ENCODE measurements around the gene GPRASP2. TPM values are rescaled to one million over a fixed set of nuclear protein-coding genes. Genes with fewer than 3 reads are reported as not detected.
A peak's percentile ranks its signal among the peaks of the same experiment; 100 is the strongest.

Gene GPRASP2
- total RNA-seq, 1 donor from 2014 or later = 84.8 TPM

- no peak for FAIRE-seq
- DNase-seq (ENCODE audit: low spot score in 2 of 2) = no peak
These were observed 27.4 kb downstream of the GPRASP2 start for GRCh38 chrX:102739657-102740056.

- DNase-seq (ENCODE audit: low spot score in 2 of 2) = no peak
- FAIRE-seq = no peak
These were observed 32.1 kb downstream of the GPRASP2 start for GRCh38 chrX:102744307-102744706.

- DNase-seq (ENCODE audit: low spot score in 2 of 2) = no peak
- no peak for FAIRE-seq
These were observed 33.2 kb downstream of the GPRASP2 start for GRCh38 chrX:102745513-102745856.

- DNase-seq (ENCODE audit: low spot score in 2 of 2) (peak in 1 of 2 donors; percentile 18), FAIRE-seq (no peak)
These were observed 33.8 kb downstream of the GPRASP2 start for GRCh38 chrX:102745857-102746584.

- FAIRE-seq (no peak), DNase-seq (ENCODE audit: low spot score in 2 of 2) (no peak)
These were observed 53.0 kb downstream of the GPRASP2 start for GRCh38 chrX:102765217-102765616.

GRCh38 chrX:102765809-102766208 is 53.6 kb downstream of the GPRASP2 start:
- FAIRE-seq = no peak
- no peak for DNase-seq (ENCODE audit: low spot score in 2 of 2)

GRCh38 chrX:102767287-102767686 is 55.0 kb downstream of the GPRASP2 start:
- no peak for DNase-seq (ENCODE audit: low spot score in 2 of 2)
- no peak for FAIRE-seq

Small RNA genes lying within 50 kb of the gene (small RNA-seq; reads per million reads assigned to genes)
- not detected for gene RNU6-589P

Other genes starting within 250 kb of the GPRASP2 start
- gene TCP11X2, start 240.6 kb upstream of the GPRASP2 start, total RNA-seq = not detected
- gene TMSB15A, start 195.7 kb upstream of the GPRASP2 start, total RNA-seq = 220 TPM
- 42.8 TPM for gene ARMCX5, start 112.9 kb upstream of the GPRASP2 start, total RNA-seq
- 31.0 TPM for gene GPRASP1, start 61.0 kb upstream of the GPRASP2 start, total RNA-seq
- 62.0 TPM for gene GPRASP3, start 8.3 kb downstream of the GPRASP2 start, total RNA-seq
- 0.82 TPM for gene RAB40AL, start 224.8 kb downstream of the GPRASP2 start, total RNA-seq

All from frontal cortex (tissue), 4 donors.